Activated T-helper 1 cell treated with Interleukin-2 at 50 U/mL for 16 hours (primary cell): ENCODE measurements around the gene VIP.

Experiments used
- DNase-seq: peaks from one replicate; pipeline ENCODE4 v3.0.0-alpha.2; 2020; ENCODE audit warnings: low read depth

VIP gene

DNA sequence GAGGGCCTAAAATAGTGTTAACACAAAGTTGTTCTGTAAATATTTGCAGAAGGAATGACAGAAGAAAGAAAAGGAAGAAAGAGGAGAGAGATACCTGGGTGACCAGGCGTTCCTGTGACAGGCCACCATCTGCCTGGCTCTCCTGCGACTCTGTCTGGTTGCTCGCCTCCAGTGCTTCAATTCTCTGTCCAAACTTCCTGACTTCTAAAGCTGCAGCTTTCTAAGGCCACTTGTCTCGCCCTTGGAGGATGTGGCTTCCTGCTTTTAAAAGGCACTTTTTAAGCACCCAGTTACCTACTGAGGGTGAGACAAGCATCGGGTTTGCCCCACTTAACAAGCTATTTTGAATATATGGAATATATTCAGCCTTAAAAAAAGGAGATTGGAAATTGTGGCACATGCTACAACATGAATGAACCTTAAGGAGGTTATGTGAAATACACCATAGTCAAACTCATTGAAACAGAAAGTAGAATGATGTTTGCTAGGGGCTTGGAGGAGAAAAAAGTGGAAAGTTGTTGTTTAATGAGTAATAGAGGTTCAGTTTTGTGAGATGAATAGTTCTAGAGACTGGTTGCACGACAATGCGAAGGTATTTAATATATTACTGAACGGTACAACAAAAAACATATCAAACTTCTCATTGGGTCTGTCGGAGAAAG is 32.8 kb downstream of the VIP start:
- no peak for DNase-seq

DNA sequence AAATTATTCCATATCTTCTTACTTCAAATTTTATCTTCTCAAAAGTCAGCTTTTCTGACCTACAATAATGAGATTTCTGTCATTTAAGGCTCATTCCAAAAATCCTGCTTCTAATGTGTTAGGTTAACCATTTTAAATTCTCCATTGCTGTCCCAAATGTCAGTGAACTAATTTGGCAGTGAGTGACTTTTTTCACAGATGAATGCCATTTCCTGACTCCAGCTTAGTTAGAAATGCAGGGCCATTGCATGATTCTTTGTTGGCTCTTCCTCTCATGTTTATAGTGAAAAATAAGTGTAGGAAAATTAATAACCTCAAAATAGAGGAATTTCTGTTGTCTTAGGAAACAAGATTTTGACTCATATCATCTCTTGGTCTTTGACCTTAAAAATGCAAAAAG is 44.1 kb downstream of the VIP start:
- DNase-seq, result no peak

DNA sequence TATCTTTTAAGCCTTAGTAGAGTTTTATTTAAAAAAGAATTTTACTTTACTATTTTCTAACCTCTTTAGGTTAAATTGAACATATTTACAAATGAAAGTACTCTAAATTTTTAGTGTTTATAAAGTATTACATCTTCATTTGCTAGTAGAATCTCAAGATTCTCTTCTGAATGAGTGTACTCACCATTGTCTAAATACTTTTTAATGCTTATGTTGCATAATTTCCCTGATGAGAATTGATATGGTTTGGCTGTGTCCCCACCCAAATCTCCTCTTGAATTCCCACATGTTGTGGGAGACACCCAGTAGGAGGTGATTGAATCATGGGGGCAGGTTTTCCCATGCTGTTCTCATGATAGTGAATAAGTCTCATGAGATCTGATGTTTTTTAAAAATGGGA is 53.6 kb downstream of the VIP start:
- DNase-seq, result no peak
